Esophagus (tissue), 2 donors: ENCODE measurements around the gene ALOX15B. TPM values are rescaled to one million over a fixed set of nuclear protein-coding genes. Genes with fewer than 3 reads are reported as not detected.

Experiments used
- H3K27ac ChIP-seq, 2 donors: one replicate each; pipeline ENCODE4 v1.5.1; 2013; ENCODE audit warnings: low read depth in 2 of 2, mild to moderate bottlenecking in 2 of 2, inconsistent platforms in 1 of 2, low read length in 1 of 2, moderate library complexity in 1 of 2
- H3K27me3 ChIP-seq, 2 donors: one replicate each; pipeline ENCODE4 v1.6.1; 2013; ENCODE audit warnings: low read length in 2 of 2, control low read depth in 1 of 2, mild to moderate bottlenecking in 1 of 2; ENCODE audit not compliant: insufficient read depth in 2 of 2, control insufficient read depth in 1 of 2
- H3K36me3 ChIP-seq, 2 donors: one replicate each; pipeline ENCODE4 v1.6.1; 2013; ENCODE audit warnings: low read length in 1 of 2; ENCODE audit not compliant: control insufficient read depth in 2 of 2, insufficient read depth in 2 of 2
- H3K4me1 ChIP-seq, 2 donors: one replicate each; pipeline ENCODE4 v1.6.1; 2013; ENCODE audit warnings: low read length in 1 of 2; ENCODE audit not compliant: control insufficient read depth in 2 of 2, insufficient read depth in 2 of 2
- H3K4me3 ChIP-seq, 2 donors: one replicate each; pipeline ENCODE4 v1.5.1; 2013; ENCODE audit warnings: low read length in 2 of 2, mild to moderate bottlenecking in 2 of 2, low read depth in 1 of 2, moderate library complexity in 1 of 2
- H3K9me3 ChIP-seq, 2 donors: one replicate each; pipeline ENCODE4 v1.6.1; 2013; ENCODE audit warnings: mild to moderate bottlenecking in 2 of 2, low read depth in 1 of 2, low read length in 1 of 2, moderate library complexity in 1 of 2; ENCODE audit not compliant: control insufficient read depth in 2 of 2, insufficient read depth in 1 of 2
- WGBS, 2 donors: extraction: QIAGEN DNeasy Blood & Tissue Kit; methylation state at CpG; one replicate each; pipeline ENCODE4 v1.1.7; 2013; 5-methylcytosine and 5-hydroxymethylcytosine counted together
- polyA plus RNA-seq, 2 donors: library from polyadenylated mRNA; stranded (reverse); fragments of 200-250 nt; gene quantifications; one replicate each; pipeline ENCODE4 v1.2.3, GENCODE V29; 2013
- donor health status: healthy with polysubstance abuse.
- donor health status: Bipolar disorder and iron deficiency.

ALOX15B gene
- polyA plus RNA-seq, 2 donors, result 22.8 to 24.7 TPM

- peaks cover 0 to 14% of the 10 kb centered on the region in 2 donors for H3K4me1 ChIP-seq
- no peaks in the 10 kb centered on the region for H3K36me3 ChIP-seq
- no peak overlapping the region for H3K4me3 ChIP-seq
- 84% methylated on average over 17 of the region's 17 CpGs for WGBS, 2 donors
- no peaks in the 10 kb centered on the region for H3K9me3 ChIP-seq
- no peak overlapping the region for H3K27ac ChIP-seq
- H3K27me3 ChIP-seq, result no peaks in the 10 kb centered on the region
Observed at GRCh38 chr17:8012996-8013640, 25.7 kb upstream of the ALOX15B start.

- Histone ChIP-seq H3K4me3 (no peak overlapping the region), H3K27ac (no peak overlapping the region), H3K9me3 (no peaks in the 10 kb centered on the region), H3K4me1 (peaks cover 0 to 14% of the 10 kb centered on the region in 2 donors), H3K36me3 (no peaks in the 10 kb centered on the region), H3K27me3 (no peaks in the 10 kb centered on the region)
- WGBS, 2 donors, result 85 to 91% methylated on average over 12 of the region's 12 CpGs
Observed at GRCh38 chr17:8013731-8014557, 24.9 kb upstream of the ALOX15B start.

GRCh38 chr17:8014558-8014850 is 24.4 kb upstream of the ALOX15B start:
- Histone ChIP-seq H3K4me3 (no peak overlapping the region), H3K27me3 (no peaks in the 10 kb centered on the region), H3K27ac (no peak overlapping the region), H3K4me1 (peaks cover 0 to 14% of the 10 kb centered on the region in 2 donors), H3K9me3 (no peaks in the 10 kb centered on the region), H3K36me3 (no peaks in the 10 kb centered on the region)
- 92 to 95% methylated on average over 9 of the region's 9 CpGs for WGBS, 2 donors

GRCh38 chr17:8015236-8015956 is 23.5 kb upstream of the ALOX15B start:
- Histone ChIP-seq H3K9me3 (no peaks in the 10 kb centered on the region), H3K36me3 (no peaks in the 10 kb centered on the region), H3K4me1 (peaks cover 3 to 21% of the 10 kb centered on the region in 2 donors), H3K4me3 (peak overlapping the region; percentile 36 to 53), H3K27me3 (no peaks in the 10 kb centered on the region), H3K27ac (no peak overlapping the region)
- WGBS, 2 donors, result 74 to 75% methylated on average over 44 of the region's 44 CpGs

- Histone ChIP-seq H3K4me1 (peaks cover 3 to 23% of the 10 kb centered on the region in 2 donors), H3K36me3 (no peaks in the 10 kb centered on the region), H3K9me3 (no peaks in the 10 kb centered on the region), H3K27ac (peak overlapping the region; percentile 69 to 97), H3K27me3 (no peaks in the 10 kb centered on the region), H3K4me3 (peak overlapping the region; percentile 36 to 53)
- 1 to 2% methylated on average over 37 to 46 of the region's 46 CpGs for WGBS, 2 donors
Observed at GRCh38 chr17:8015957-8016631, 22.8 kb upstream of the ALOX15B start.

GRCh38 chr17:8016632-8017424 is 22.0 kb upstream of the ALOX15B start:
- H3K27me3 ChIP-seq, result no peaks in the 10 kb centered on the region
- H3K27ac ChIP-seq, result peak overlapping the region; percentile 69 to 97
- no peaks in the 10 kb centered on the region for H3K36me3 ChIP-seq
- WGBS, 2 donors, result 23% methylated on average over 12 of the region's 12 CpGs
- peak overlapping the region; percentile 36 to 53 for H3K4me3 ChIP-seq
- H3K9me3 ChIP-seq, result no peaks in the 10 kb centered on the region
- H3K4me1 ChIP-seq, result peaks cover 3 to 23% of the 10 kb centered on the region in 2 donors

GRCh38 chr17:8018436-8018835 is 20.4 kb upstream of the ALOX15B start:
- Histone ChIP-seq H3K4me3 (no peak overlapping the region), H3K27ac (peak overlapping the region; percentile 79 to 86), H3K4me1 (peaks cover 3 to 23% of the 10 kb centered on the region in 2 donors), H3K27me3 (no peaks in the 10 kb centered on the region), H3K9me3 (no peaks in the 10 kb centered on the region), H3K36me3 (no peaks in the 10 kb centered on the region)
- 44 to 65% methylated on average over 3 of the region's 3 CpGs for WGBS, 2 donors

GRCh38 chr17:8019166-8019565 is 19.7 kb upstream of the ALOX15B start:
- H3K4me3 ChIP-seq, result no peak overlapping the region
- H3K27me3 ChIP-seq, result no peaks in the 10 kb centered on the region
- peak overlapping the region; percentile 83 to 91 for H3K27ac ChIP-seq
- H3K36me3 ChIP-seq, result no peaks in the 10 kb centered on the region
- no peaks in the 10 kb centered on the region for H3K9me3 ChIP-seq
- H3K4me1 ChIP-seq, result peaks cover 3 to 23% of the 10 kb centered on the region in 2 donors
- 39 to 63% methylated on average over 5 of the region's 5 CpGs for WGBS, 2 donors
